H1 (cell line): ENCODE measurements around the gene DSCAM. TPM values are rescaled to one million over a fixed set of nuclear protein-coding genes. Genes with fewer than 3 reads are reported as not detected.

Source experiments
- JUN ChIP-seq: IDR thresholded peaks from 2 replicates; pipeline ENCODE4 v1.6.1; 2011; ENCODE audit warnings: low read depth, mild to moderate bottlenecking, improper control_type of control experiment, low read length
- KDM4A ChIP-seq: IDR thresholded peaks from one replicate; pipeline ENCODE4 v1.7.1; 2012; ENCODE audit warnings: low read depth, mild to moderate bottlenecking, moderate library complexity, low read length, inconsistent platforms; ENCODE audit not compliant: severe bottlenecking
- polyA plus RNA-seq, 7 experiments: library from polyadenylated mRNA; depleted of rRNA in 3 of 7; stranded (reverse) in 5 of 7; unstranded in 2 of 7; fragments of >200 nt in 5 of 7; fragments of 200-250 nt in 2 of 7; gene quantifications; 1 replicate in 5 of 7; 2 replicates in 1 of 7; 4 replicates in 1 of 7; pipeline versions ENCODE4 v1.2.1 to v1.2.3, GENCODE V29; 2011 to 2013; ENCODE audit warnings: missing spikeins in 2 of 7, mixed read lengths in 2 of 7
- total RNA-seq: library from RNA; stranded (reverse); fragmentation: NEBNext Ultra II Directional; extraction: Animal tissue kit (Norgen Biotek cat#: 25700); gene quantifications from 2 replicates; pipeline ENCODE4 v1.2.1, GENCODE V29; 2021

DSCAM gene
- total and polyA plus RNA-seq, 2 of the 8 experiments (the other 6 are each of a cell fraction or from before 2014, with no cell fraction given): 0.02 to 0.15 TPM

- TF ChIP-seq JUN: no peak
- no peak for TF ChIP-seq KDM4A
Measured at GRCh38 chr21:40577285-40578043, 269.5 kb downstream of the DSCAM start (continued).
